DOHH2 (cell line): ENCODE measurements around the gene PTGIS.

Source experiments
- H3F3A ChIP-seq: fragments of 200-600 bp; sonication (generic), shearing (Covaris generic); 2 replicates; pipeline ENCODE4 v1.6.0; 2016; ENCODE audit warnings: antibody characterized with exemption, mild to moderate bottlenecking; ENCODE audit not compliant: control insufficient read depth, insufficient read depth
- H3K27ac ChIP-seq: fragments of 200-600 bp; sonication (generic); 2 replicates; pipeline ENCODE4 v1.5.1; 2014; ENCODE audit warnings: low read depth, mild to moderate bottlenecking, low read length, moderate library complexity
- H3K27me3 ChIP-seq: fragments of 200-600 bp; sonication (generic); 2 replicates; pipeline ENCODE4 v1.6.1; 2014; ENCODE audit warnings: mild to moderate bottlenecking, low read length, mixed read lengths; ENCODE audit not compliant: control insufficient read depth
- H3K36me3 ChIP-seq: fragments of 200-600 bp; sonication (generic); 2 replicates; pipeline ENCODE4 v1.6.1; 2014; ENCODE audit warnings: mild to moderate bottlenecking, low read length, moderate library complexity, mixed read lengths; ENCODE audit not compliant: control insufficient read depth
- H3K4me1 ChIP-seq: fragments of 200-600 bp; sonication (generic); 2 replicates; pipeline ENCODE4 v1.6.1; 2014; ENCODE audit warnings: mild to moderate bottlenecking, low read length, mixed read lengths; ENCODE audit not compliant: control insufficient read depth
- H3K4me2 ChIP-seq: fragments of 200-600 bp; sonication (generic); 2 replicates; pipeline ENCODE4 v1.6.0; 2014; ENCODE audit warnings: mild to moderate bottlenecking, low read length, moderate library complexity
- H3K4me3 ChIP-seq: fragments of 200-600 bp; sonication (generic); 2 replicates; pipeline ENCODE4 v1.5.1; 2014; ENCODE audit warnings: mild to moderate bottlenecking, low read length, mixed read lengths
- H3K79me2 ChIP-seq: fragments of 200-600 bp; sonication (generic); 2 replicates; pipeline ENCODE4 v1.6.1; 2014; ENCODE audit warnings: mild to moderate bottlenecking, low read length, mixed read lengths; ENCODE audit not compliant: control insufficient read depth
- H3K9me2 ChIP-seq: fragments of 200-600 bp; sonication (generic); replicated peaks from 2 replicates; pipeline ENCODE4 v1.6.1; 2014; ENCODE audit warnings: mild to moderate bottlenecking, low read length, mixed read lengths; ENCODE audit not compliant: control insufficient read depth
- H3K9me3 ChIP-seq: fragments of 200-600 bp; sonication (generic); 2 replicates; pipeline ENCODE4 v1.6.1; 2014; ENCODE audit warnings: antibody characterized with exemption, low read length, mixed read lengths; ENCODE audit not compliant: control insufficient read depth, insufficient read depth
- H4K20me1 ChIP-seq: fragments of 200-600 bp; sonication (generic); 2 replicates; pipeline ENCODE4 v1.6.0; 2014; ENCODE audit warnings: low read depth, mild to moderate bottlenecking, antibody characterized with exemption, low read length, moderate library complexity; ENCODE audit not compliant: control insufficient read depth, insufficient read depth
- CTCF ChIP-seq: fragments of 200-600 bp; sonication (generic); IDR thresholded peaks from one replicate; pipeline ENCODE4 v1.5.1; 2014; ENCODE audit warnings: antibody characterized with exemption, mild to moderate bottlenecking, low read depth, low read length; ENCODE audit not compliant: poor library complexity, severe bottlenecking
- EZH2phosphoT487 ChIP-seq: fragments of 200-600 bp; sonication (generic); IDR thresholded peaks from 2 replicates; pipeline ENCODE4 v1.6.1; 2017; ENCODE audit warnings: borderline replicate concordance, mild to moderate bottlenecking, antibody characterized with exemption, low read length, moderate library complexity, mixed read lengths

The PTGIS gene

GRCh38 chr20:49610691-49611538, 43.0 kb upstream of the PTGIS start:
- H3K9me3 ChIP-seq = no peaks in the 10 kb centered on the region
- no peak for TF ChIP-seq EZH2phosphoT487
- TF ChIP-seq CTCF = peak; percentile 99
- H3K4me2 ChIP-seq = peak overlapping the region; percentile 49
- no peak overlapping the region for H3K27ac ChIP-seq
- peaks cover 7% of the 10 kb centered on the region for H3K27me3 ChIP-seq
- H3K4me1 ChIP-seq = peaks cover 21% of the 10 kb centered on the region
- no peaks in the 10 kb centered on the region for H3F3A ChIP-seq
- no peaks in the 10 kb centered on the region for H3K79me2 ChIP-seq
- H3K9me2 ChIP-seq = no peaks in the 10 kb centered on the region
- H3K36me3 ChIP-seq = no peaks in the 10 kb centered on the region
- H3K4me3 ChIP-seq = peak overlapping the region; percentile 20
- H4K20me1 ChIP-seq = no peaks in the 10 kb centered on the region

GRCh38 chr20:49608752-49609670, 41.1 kb upstream of the PTGIS start:
- Histone ChIP-seq H3K27ac (no peak overlapping the region), H3K79me2 (no peaks in the 10 kb centered on the region), H3K4me2 (peak overlapping the region; percentile 66), H3K36me3 (no peaks in the 10 kb centered on the region), H3K4me1 (peaks cover 37% of the 10 kb centered on the region), H4K20me1 (no peaks in the 10 kb centered on the region), H3K9me2 (no peaks in the 10 kb centered on the region), H3K4me3 (peak overlapping the region; percentile 38), H3F3A (no peaks in the 10 kb centered on the region), H3K9me3 (no peaks in the 10 kb centered on the region), H3K27me3 (peaks cover 7% of the 10 kb centered on the region)
- TF ChIP-seq CTCF (peak; percentile 99), EZH2phosphoT487 (no peak)

GRCh38 chr20:49607568-49607967, 39.6 kb upstream of the PTGIS start:
- H3K36me3 ChIP-seq = no peaks in the 10 kb centered on the region
- TF ChIP-seq EZH2phosphoT487 (no peak), CTCF (no peak)
- peaks cover 50% of the 10 kb centered on the region for H3K4me1 ChIP-seq
- H3K27me3 ChIP-seq = peaks cover 7% of the 10 kb centered on the region
- no peaks in the 10 kb centered on the region for H3F3A ChIP-seq
- H3K4me2 ChIP-seq = no peak overlapping the region
- H4K20me1 ChIP-seq = no peaks in the 10 kb centered on the region
- H3K4me3 ChIP-seq = no peak overlapping the region
- no peak overlapping the region for H3K27ac ChIP-seq
- H3K79me2 ChIP-seq = no peaks in the 10 kb centered on the region
- H3K9me3 ChIP-seq = no peaks in the 10 kb centered on the region
- no peaks in the 10 kb centered on the region for H3K9me2 ChIP-seq
